HG03095 (cell line): ENCODE measurements around the gene TLK2.

ENCODE experiments used
- ATAC-seq: cut with Tn5 transposase; IDR thresholded peaks from one replicate; pipeline ENCODE4 v1.9.1; 2021; ENCODE audit warnings: moderate library complexity; ENCODE audit not compliant: unreplicated experiment

TLK2 gene

DNA sequence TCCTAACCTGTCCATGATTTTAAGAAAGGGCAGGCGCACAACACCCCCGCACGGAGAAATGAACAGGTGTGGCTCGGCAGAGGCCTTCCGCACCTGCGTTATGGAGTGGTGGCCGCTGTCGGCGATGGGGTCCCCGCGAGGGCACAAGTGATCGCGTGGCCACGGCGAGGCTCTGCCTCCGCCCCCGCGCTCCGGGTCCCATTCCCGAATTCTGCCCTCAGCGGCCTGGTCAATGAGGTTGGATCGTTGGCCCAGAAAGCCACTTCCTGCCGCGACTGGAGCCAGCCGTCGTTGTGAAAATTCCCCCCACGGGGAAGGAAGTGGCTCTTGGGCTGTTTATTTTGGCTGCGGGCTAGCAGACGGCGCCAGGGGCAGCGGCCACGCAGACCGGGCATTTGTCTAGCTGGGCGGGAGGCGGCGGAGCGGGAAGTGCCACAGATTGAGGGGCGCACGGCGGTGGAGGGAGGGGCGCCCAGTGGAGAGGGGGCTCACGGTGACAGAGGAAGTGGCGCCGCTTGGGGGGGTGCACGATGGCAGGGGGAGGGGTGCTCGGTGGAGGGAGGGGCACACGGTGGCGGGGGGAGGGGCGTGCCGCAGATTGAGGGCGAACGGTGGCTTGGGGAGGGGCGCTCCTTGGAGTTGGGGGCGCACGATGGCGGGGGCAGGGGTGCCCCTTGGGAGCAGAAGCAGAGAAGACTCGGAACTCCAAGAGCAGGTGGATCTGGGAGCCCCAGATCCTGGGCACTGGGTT, 173.8 kb downstream of the TLK2 start:
- no peak for ATAC-seq

DNA sequence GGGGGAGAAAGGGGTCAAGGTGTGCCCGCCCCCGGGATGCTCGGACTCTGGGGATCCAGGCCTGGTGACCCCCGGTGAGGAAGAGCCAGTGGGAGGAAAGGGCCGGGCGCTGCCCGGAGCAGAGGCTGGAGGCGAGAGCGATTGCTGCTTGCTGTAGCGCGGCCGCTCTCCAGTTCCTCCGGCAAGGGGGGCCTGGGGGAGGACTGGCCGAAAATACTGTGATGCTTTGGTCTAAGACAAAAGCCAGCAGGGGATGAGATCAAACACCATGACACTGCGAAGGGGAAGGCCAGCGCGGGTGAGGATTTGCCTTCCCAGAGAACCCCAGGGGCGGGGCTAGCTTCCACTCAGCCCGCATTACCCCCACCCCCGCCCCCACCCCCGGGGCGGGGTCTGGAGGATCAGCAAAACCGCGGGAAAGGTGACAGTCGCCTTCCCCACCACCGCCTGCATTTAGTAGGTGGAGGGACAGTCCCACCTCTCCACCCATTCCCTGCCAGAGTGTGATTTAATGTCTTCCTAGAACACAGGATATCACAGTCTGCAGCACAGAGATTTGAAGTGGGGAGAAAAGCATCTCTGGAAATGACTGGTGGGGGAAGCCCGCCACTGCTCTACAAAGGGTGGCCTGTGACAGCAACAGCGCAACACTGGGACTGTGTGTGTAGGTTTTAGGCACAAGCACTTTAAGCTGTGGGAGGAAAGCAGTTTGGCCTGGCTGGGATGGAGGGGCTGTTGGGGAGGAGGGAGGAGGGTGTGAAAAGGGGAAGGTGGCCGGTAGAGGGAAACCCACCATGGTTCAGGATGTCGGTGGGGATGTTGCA, 174.6 kb downstream of the TLK2 start:
- peak; percentile 85 for ATAC-seq

DNA sequence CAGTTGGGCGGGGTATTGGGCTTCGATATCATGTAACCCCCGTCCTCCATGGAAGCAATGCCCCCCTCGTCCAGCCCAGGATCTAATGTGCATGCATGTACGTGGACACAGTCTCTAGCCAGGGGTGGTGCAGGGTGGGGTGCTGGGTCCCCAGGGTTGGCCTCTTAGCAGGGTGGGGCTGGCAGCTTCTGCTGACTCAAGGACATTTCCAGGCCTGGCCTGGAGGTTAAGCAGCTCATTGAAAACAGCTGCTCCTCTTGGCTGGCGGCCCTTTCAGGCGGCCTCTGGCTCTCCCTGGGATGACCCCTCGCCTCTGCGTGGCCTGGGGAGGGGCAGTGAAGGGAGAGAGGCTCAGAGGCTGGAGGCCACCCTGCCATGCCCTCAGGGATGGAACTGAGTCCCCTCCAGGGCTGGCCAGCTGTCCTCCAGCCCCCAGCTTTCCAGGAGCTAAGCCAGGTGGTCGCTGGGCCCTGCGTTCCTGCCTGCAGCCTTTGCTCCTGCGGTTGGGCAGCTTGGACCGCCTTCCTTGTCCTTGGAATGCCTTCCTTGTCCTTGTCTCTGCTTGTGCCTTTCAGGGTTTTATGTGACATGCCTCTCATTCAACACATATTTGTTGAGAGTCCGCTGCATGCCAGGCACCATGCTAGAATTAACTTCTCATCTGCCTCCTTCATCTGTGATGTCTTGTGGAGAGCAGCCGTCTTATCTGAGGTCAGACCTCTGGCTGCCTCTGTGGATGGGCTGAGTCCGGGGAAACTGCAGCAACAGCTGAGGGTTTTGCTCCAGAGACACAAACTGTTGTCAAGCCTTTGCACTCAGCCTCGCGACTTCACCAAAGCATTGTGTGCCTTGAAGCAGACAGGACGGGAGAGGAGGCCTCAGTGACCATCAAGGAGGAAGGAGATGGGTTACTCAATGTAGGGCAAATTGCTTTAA, 175.5 kb downstream of the TLK2 start:
- ATAC-seq = no peak

DNA sequence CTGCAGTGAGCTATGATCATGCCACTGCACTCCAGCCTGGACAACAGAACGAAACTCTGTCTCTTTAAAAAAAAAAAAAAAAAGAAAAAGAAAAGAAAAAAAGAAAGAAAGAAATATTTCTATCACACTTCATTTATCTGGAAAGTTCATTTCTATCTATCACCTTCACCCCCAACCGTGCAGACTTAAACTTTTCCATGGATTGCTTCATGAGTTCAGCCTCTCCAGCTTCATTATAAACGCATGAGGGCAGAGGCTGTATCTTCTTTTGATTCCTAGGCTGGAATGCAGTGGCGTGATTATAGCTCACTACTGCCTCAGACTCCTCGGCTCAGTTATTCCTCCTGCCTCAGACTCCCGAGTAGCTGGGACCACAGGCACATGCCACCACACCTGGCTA, 177.0 kb downstream of the TLK2 start:
- no peak for ATAC-seq

DNA sequence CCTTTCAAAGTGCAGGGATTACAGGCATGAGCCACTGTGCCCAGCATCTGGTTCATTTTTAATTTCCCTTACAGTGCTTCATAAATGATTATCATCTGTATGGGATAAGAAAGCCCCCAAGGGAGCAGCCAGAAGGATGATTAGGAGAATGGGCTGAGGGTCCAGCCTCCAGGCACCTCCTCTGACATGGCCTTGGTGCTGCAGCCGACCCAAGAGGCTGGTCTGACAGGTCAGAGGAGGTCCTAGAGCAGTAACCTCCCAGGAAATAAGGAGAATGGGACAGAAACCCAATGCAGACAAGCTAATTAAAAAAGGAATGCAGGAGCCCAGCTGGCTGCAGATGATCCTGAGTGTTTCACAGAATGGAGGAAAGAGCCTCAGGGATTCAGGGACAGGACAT, 177.8 kb downstream of the TLK2 start:
- no peak for ATAC-seq

DNA sequence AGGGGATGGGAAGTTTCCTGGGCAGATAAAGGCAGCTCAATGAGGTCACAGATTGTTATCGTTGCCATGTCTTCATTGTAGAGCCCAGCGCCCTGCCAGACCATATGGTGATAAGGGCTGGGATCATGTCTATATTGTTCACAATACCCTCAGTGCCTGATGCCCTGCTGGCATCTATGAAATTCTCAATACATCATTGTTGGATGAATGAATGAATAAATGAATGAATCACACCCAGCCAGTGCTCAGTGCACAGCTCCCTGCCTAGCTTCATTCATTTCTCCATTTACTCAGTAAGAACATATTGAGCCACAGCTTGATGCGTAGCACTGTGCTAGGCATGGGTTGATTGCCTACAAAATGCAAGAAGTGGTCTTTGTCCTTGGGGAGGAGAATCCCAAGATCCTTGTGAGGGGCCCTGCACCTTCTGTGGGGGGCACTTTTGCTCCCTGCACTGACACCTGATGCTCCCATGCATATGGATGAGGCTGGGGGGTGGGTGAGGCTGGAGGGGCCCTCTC, 178.6 kb downstream of the TLK2 start:
- ATAC-seq = no peak

DNA sequence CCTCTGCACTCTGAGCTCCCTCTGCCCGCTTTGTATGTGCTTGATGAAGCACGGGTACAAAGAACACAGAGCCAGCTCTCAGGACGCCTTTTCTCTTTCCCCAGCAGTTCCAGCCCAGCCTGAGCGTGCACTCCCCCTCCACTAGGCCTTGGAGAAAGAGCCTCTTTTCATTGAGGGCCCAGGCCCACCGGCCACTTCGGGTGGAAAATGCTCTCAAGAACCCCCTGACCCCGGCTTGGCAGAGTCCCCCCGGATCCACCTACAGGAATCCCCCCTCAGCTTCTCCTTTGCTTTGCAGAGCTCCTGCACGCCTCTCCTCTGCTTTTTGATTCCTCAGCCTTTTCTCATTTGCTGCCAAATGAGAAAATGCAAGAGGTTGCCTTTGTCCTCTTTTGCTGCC, 179.1 kb downstream of the TLK2 start:
- ATAC-seq = no peak

DNA sequence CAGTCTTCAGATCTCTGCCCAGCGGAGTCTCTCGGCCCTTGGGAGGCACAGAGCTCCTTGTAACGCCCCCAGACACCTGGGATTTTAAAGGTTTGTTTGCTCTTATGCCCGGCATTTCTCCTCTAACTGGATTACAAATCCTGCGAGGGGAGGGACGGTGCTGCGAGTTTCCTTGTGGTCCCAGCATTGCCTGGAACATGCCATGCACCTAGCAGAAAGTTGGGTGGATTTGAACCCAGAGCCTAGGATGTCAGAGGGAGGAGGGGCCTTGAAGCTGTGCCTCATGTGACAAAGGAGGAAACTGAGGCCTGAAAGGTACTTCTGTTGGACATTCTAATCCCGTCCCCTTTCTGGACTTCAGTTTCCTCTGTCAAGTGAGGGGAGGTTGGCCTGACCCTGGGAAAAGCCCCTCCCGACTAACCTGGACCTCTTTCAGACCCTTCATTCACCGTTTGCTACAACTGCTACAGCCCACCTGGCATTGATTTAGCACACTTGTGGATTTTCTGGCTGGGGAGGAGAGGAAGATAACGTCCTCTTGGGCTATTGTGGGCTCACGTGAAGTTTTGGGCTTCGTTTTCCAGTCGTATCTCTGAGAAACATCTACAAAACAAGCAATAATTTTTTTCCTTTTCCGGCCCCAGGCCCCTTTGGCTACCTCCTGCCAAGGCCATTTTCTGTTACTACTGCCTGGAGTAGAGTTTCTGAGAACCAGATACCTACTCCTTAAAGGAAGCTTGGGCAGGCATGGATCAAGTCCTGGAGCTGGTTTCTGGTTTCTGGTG, 179.7 kb downstream of the TLK2 start:
- no peak for ATAC-seq

DNA sequence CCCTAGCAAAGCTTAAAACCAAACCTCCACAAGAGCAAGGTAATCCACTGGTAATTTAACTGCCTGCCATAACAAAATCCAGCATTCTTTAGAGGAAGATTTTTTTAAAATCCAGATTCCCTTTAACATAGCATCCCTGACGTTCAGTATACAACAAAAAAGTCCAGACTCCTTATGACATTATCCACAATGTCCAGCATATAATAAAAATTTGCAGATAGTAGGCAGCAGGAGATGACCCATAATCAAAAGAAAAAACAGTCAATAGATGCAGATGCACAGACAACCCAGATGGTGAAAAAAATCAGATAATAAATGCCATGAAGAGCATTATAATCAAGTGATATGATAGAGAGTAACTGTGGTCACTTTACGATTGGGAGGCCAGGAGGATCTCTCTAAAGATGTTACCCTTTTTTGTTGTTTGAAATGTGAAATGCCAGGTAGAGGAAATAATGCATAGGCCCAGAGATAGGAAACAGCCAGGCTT, 182.0 kb downstream of the TLK2 start:
- ATAC-seq = no peak

DNA sequence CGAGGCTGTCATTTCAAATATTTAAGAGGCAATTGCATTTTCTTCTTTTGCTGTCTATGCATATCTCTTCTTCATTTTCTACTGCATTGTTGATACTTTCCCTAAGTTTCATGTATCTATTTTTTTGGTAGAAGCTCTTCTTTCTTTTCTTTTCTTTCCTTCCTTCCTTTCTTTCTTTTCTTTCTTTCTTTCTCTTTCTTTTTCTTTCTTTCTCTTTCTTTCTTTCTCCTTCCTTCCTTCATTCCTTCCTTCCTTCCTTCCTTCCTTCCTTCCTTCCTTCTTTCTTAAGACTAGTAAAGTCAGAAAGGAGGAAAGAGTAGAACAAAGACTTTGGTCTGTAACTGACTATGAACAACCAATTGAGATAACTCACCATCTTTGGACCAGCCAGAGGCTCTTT, 182.7 kb downstream of the TLK2 start:
- no peak for ATAC-seq

DNA sequence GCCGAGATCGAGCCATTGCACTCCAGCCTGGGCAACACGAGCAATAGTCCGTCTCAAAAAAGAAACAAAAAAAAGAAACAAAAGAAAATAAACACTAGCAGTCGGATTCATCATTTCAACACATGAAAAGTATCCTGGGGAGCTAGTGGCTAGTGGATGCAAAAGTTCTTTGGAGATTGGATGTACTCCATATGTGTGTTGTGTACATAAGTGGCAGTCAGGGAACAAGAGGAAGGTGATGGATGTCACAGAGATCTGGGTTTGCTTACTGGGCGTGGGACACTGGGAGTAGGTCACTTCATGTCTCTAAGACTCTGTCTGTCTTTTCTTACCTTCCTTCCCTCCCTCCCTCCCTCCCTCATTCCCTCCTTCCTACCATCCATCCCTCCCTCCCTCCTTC, 184.2 kb downstream of the TLK2 start:
- no peak for ATAC-seq
